ENCODE measurements around the gene ZBTB48. TPM values are rescaled to one million over a fixed set of nuclear protein-coding genes. Genes with fewer than 3 reads are reported as not detected.

The ZBTB48 gene
- total RNA-seq, 1 donor from 2014 or later, result 9.1 TPM

DNA sequence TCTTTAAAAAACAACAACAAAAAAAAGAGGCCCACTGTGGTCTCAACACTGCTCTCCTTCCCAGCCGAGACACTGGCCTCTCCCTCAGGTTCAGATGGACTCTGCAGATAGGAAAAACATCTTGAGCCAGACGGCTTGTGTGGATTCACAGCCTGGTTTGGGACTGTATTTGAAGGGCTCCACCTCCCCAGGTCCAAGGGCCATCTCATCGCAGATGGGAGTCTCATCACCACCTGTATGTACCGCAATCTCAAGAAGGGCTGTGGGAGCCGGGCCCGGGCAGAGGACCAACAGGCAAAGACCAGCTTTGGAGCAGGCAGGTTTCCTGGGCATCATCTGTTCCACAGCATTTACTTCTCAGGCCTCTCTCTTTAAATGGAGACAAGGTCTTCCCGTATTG lies 10.3 kb downstream of the ZBTB48 start:
- H3K27me3 ChIP-seq, result no peaks in the 10 kb centered on the region
- TF ChIP-seq, protein P1, sequence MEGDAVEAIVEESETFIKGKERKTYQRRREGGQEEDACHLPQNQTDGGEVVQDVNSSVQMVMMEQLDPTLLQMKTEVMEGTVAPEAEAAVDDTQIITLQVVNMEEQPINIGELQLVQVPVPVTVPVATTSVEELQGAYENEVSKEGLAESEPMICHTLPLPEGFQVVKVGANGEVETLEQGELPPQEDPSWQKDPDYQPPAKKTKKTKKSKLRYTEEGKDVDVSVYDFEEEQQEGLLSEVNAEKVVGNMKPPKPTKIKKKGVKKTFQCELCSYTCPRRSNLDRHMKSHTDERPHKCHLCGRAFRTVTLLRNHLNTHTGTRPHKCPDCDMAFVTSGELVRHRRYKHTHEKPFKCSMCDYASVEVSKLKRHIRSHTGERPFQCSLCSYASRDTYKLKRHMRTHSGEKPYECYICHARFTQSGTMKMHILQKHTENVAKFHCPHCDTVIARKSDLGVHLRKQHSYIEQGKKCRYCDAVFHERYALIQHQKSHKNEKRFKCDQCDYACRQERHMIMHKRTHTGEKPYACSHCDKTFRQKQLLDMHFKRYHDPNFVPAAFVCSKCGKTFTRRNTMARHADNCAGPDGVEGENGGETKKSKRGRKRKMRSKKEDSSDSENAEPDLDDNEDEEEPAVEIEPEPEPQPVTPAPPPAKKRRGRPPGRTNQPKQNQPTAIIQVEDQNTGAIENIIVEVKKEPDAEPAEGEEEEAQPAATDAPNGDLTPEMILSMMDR (IDR thresholded peaks at IDR 0.05), result no peak
- TF ChIP-seq POLR2AphosphoS5 (IDR thresholded peaks at IDR 0.05; ENCODE audit: insufficient read depth in 1 of 2, low read depth in 1 of 2) (no peak), POLR2A (IDR thresholded peaks at IDR 0.05) (no peak)
- no peak overlapping the region for H3K4me3 ChIP-seq
- peaks cover 67% of the 10 kb centered on the region for H3K4me1 ChIP-seq
- H3K27ac ChIP-seq, result no peak overlapping the region
- peaks cover 0 to 68% of the 10 kb centered on the region in 2 donors for H3K36me3 ChIP-seq
- no peak for DNase-seq (ENCODE audit: extremely low spot score in 2 of 2)
- H3K9me3 ChIP-seq, result no peaks in the 10 kb centered on the region
- intact Hi-C loops (cut with DNase I), result no loop called here

DNA sequence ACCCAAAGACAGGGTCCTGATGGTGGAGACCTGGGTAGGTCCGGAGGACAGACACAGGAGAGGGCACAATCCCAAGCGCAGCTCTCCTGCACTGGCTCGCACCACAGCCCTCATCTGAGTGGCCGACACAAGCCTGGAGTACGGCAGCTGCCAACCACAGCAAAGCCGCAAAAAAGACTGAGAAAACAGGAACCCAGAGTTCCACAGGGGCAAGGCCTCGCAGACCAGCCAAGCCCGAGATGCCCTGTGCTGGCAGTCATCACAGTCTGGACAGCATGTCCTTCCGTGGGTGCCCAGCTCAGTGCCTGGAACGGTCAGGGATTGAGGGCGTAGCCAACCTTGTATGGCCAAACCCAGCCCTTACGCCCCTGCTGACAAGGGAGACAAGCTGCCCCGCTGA lies 11.4 kb downstream of the ZBTB48 start:
- TF ChIP-seq POLR2AphosphoS5 (IDR thresholded peaks at IDR 0.05; ENCODE audit: insufficient read depth in 1 of 2, low read depth in 1 of 2) (no peak), POLR2A (IDR thresholded peaks at IDR 0.05) (no peak)
- TF ChIP-seq, protein P1 (IDR thresholded peaks at IDR 0.05), result no peak
- H3K4me1 ChIP-seq, result peaks cover 75% of the 10 kb centered on the region
- H3K4me3 ChIP-seq, result no peak overlapping the region
- no peaks in the 10 kb centered on the region for H3K9me3 ChIP-seq
- DNase-seq (ENCODE audit: extremely low spot score in 2 of 2), result no peak
- H3K36me3 ChIP-seq, result peaks cover 0 to 79% of the 10 kb centered on the region in 2 donors
- H3K27me3 ChIP-seq, result no peaks in the 10 kb centered on the region
- no peak overlapping the region for H3K27ac ChIP-seq
- intact Hi-C loops (cut with DNase I), result no loop called here

DNA sequence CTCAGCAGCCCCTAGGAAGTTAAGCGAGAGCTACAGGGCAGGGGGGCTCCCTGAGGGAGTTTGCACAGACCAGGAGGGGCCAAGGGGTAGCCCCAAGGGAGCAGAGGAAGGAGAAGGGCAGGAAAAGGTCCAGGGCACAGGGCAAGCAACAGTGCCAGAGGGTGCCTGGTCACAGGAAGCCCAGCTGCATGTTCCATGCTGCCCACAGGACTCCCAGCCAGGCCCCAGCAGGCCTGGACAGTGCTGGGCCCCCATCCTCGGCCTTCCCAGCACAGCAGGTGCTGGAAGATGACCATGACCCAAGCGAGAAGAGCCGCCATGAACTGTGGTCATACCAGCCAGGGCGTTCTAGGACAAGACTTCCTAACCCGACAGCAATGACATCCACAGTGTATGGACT lies 11.8 kb downstream of the ZBTB48 start:
- Histone ChIP-seq H3K9me3 (no peaks in the 10 kb centered on the region), H3K4me1 (peaks cover 77% of the 10 kb centered on the region), H3K4me3 (no peak overlapping the region), H3K36me3 (peaks cover 0 to 83% of the 10 kb centered on the region in 2 donors), H3K27me3 (no peaks in the 10 kb centered on the region), H3K27ac (no peak overlapping the region)
- intact Hi-C loops (cut with DNase I), result no loop called here
- TF ChIP-seq, protein P1 (IDR thresholded peaks at IDR 0.05), result no peak
- no peak for TF ChIP-seq POLR2AphosphoS5 (IDR thresholded peaks at IDR 0.05; ENCODE audit: insufficient read depth in 1 of 2, low read depth in 1 of 2)
- no peak for TF ChIP-seq POLR2A (IDR thresholded peaks at IDR 0.05)
- DNase-seq (ENCODE audit: extremely low spot score in 2 of 2), result no peak

DNA sequence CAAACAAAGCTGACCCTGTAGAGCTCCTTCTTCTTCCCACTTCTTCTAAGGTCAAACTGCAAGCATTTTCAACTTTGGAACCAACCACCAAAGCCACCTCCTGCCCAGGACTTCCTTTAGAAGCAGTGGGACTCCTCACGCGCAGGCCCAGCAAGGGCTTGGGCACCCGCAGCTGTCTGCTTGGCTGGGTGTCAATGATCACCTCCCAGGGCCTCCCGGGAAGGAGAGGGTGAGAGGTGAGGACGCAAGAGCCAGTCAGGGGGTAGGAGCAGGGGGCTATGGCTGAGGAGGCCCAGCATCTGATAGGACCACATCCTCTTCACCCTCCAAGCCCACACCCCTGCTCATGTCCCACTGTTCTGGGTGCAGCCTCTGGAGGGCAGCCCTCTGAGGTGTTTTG lies 12.6 kb downstream of the ZBTB48 start:
- H3K27ac ChIP-seq, result no peak overlapping the region
- peaks cover 0 to 91% of the 10 kb centered on the region in 2 donors for H3K36me3 ChIP-seq
- no peak overlapping the region for H3K4me3 ChIP-seq
- no peak for DNase-seq (ENCODE audit: extremely low spot score in 2 of 2)
- no peaks in the 10 kb centered on the region for H3K9me3 ChIP-seq
- TF ChIP-seq, protein P1 (IDR thresholded peaks at IDR 0.05), result no peak
- TF ChIP-seq POLR2AphosphoS5 (IDR thresholded peaks at IDR 0.05; ENCODE audit: insufficient read depth in 1 of 2, low read depth in 1 of 2) (no peak), POLR2A (IDR thresholded peaks at IDR 0.05) (no peak)
- intact Hi-C loops (cut with DNase I), result no loop called here
- no peaks in the 10 kb centered on the region for H3K27me3 ChIP-seq
- H3K4me1 ChIP-seq, result peaks cover 77% of the 10 kb centered on the region

DNA sequence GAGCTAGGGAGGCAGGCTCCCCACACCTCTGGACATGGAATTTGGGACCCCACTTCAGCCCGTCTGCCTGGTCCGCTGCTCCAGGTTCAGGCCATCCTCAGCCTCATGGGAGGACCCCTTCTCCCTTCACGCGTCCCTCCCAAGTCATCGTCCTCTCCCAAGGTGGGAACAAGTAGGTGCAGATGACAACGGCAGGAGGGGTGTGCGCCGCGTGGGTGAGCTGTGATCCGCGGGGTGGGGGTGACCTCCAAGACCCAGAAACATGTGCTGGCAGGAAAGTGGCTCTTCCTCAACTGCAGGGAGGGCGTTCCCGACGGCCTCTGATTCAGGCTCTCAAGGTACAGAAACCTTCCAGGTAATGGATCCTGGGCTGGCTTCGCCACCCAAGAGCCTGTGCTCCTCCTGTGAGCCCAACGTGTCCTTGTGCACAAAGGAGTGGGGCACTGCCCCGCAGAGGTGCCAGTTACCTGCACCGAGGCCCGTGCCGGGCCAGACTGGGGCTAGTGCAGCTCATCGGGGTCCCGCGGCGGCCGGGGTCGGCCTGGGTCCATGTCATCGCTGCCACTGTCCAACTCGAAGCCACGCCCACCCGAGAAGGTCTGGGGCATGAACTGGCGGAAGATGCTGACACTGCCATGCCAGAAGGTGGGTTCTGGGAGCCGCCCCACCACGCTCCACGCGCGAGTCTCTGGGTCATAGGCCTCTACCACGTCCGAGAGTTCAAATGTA lies 13.2 kb downstream of the ZBTB48 start:
- H3K27me3 ChIP-seq, result no peaks in the 10 kb centered on the region
- no peak overlapping the region for H3K4me3 ChIP-seq
- peaks cover 0 to 96% of the 10 kb centered on the region in 2 donors for H3K36me3 ChIP-seq
- no peaks in the 10 kb centered on the region for H3K9me3 ChIP-seq
- intact Hi-C loops (cut with DNase I), result no loop called here
- TF ChIP-seq, protein P1 (IDR thresholded peaks at IDR 0.05), result no peak
- TF ChIP-seq POLR2AphosphoS5 (IDR thresholded peaks at IDR 0.05; ENCODE audit: insufficient read depth in 1 of 2, low read depth in 1 of 2), result no peak
- no peak for TF ChIP-seq POLR2A (IDR thresholded peaks at IDR 0.05)
- no peak for DNase-seq (ENCODE audit: extremely low spot score in 2 of 2)
- H3K4me1 ChIP-seq, result peaks cover 79% of the 10 kb centered on the region
- H3K27ac ChIP-seq, result no peak overlapping the region
